HG02970 (cell line): ENCODE results near the gene TFB1M.
"Not testable (repeated sequence)": the region's sequence is repeated elsewhere in the genome, so short reads cannot be mapped to it uniquely, and the experiment has no call there.

Experiments used
- ATAC-seq: cut with Tn5 transposase; IDR thresholded peaks from one replicate; pipeline ENCODE4 v1.9.1; 2021; ENCODE audit warnings: mild to moderate bottlenecking, moderate library complexity, moderate number of reproducible peaks; ENCODE audit not compliant: unreplicated experiment, low FRiP score

Gene TFB1M

DNA sequence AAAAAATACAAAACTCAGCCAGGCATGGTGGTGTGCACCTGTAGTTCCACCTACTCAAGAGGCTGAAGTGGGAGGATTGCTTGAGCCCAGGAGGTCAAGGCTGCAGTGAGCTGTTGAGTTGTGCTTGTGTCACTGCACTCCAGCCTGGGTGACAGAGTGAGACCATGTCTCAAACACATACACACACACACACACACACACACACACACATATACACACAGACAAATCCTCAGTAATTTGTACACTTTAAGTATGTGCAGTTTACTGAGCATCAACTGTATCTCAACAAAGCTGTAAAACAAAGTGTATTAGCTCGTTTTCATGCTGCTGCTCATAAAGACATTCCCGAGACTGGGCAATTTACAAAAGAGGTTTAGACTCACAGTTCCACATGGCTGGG is 7.3 kb downstream of the TFB1M start:
- ATAC-seq = no peak

- no peak for ATAC-seq
Measured at GRCh38 chr6:155303361-155303870, 10.9 kb downstream of the TFB1M start.

DNA sequence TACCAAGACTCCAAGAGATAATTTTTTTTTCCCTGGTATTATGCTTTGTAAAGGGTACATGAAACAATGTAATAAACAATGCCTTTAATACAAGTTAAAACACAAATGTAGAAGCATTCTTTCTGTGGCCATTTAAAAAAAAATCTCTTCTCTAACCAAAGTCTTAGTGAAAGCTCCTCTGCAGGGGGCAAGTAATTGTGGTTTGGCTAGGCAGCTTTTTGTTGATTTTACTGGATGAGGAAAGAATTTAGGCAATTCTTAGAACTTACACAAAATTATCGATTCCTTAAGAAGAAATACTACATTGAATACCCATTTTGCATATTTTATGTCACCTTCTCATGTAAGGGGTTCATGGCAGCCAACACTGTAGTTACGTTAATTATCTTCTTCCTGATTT is 12.4 kb downstream of the TFB1M start:
- no peak for ATAC-seq

DNA sequence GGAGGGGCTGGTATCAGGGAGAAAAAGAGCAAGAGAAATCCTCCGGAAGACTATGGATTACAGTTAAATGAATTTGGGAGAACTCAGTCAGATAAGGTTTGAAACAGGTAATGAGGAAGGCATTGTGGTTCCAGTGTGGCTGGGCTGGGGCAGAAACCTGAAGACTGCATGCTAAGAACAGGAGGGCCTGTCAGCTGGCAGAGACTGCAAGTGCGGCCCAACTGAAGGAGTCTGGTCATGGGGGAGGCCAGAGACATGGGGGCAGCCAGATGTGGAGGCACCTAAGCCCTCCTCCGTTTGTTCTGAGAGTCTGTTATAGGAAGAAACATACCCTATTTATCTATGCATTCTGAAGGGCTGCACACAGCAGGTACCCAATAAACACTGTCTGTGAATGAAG is 16.6 kb downstream of the TFB1M start:
- ATAC-seq = no peak

GRCh38 chr6:155292711-155293110 is 21.6 kb downstream of the TFB1M start:
- no peak for ATAC-seq

DNA sequence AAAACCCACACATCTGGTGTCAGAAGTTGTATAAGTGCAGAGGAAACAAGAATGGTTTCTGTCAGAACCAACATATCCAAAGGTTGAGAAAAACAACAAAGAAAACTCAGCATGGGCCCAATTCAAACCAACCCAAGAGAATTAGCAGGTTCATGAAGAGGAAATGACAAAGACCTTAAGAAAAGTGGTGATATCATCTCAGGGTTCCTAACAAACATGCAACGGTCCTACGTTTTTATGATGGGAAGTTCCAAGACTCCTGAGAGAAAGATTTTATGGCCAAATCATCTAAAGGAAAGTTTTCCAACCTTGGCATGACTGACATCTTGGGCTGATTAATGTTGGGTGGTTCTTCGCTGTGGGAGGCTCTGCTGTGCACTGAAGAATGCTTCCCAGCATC is 23.0 kb downstream of the TFB1M start:
- no peak for ATAC-seq

DNA sequence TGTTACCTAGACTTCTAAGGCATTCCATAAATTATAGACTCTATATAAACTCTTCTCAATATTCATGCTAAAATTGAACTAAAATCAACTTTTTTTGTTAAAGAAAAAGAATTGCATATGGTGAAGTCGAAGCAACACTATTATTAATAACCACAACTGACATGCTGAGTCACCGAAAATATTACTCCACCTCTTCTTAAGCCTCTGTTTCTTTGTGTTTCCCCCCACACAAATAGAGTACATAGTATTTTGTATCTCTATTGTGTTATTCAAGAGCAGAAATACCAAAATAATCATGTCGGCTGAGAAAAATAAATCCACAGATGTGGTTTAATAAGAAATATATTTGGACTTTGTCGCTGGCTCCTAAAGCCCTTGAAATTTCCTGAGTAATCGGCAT is 23.8 kb downstream of the TFB1M start:
- ATAC-seq = no peak

- no peak for ATAC-seq
Measured at GRCh38 chr6:155287762-155288161, 26.5 kb downstream of the TFB1M start.

DNA sequence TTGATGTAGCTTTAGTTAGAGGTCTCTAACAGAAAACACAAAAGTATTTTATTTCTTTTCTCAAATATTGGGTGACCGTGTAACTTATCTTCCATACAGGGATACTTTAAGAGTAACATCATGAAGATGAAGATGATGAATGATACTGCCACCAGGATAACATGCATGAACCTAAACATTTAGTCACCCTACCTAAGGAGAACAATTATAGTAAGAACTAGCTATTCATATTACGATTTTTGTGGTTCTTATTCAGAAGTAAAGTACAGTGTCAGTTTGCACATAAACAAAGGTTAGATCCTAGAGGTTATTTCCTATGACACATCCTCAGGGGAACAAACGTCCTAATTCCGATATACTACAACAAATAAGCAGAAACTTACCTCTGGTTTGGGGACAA is 29.5 kb downstream of the TFB1M start:
- no peak for ATAC-seq

DNA sequence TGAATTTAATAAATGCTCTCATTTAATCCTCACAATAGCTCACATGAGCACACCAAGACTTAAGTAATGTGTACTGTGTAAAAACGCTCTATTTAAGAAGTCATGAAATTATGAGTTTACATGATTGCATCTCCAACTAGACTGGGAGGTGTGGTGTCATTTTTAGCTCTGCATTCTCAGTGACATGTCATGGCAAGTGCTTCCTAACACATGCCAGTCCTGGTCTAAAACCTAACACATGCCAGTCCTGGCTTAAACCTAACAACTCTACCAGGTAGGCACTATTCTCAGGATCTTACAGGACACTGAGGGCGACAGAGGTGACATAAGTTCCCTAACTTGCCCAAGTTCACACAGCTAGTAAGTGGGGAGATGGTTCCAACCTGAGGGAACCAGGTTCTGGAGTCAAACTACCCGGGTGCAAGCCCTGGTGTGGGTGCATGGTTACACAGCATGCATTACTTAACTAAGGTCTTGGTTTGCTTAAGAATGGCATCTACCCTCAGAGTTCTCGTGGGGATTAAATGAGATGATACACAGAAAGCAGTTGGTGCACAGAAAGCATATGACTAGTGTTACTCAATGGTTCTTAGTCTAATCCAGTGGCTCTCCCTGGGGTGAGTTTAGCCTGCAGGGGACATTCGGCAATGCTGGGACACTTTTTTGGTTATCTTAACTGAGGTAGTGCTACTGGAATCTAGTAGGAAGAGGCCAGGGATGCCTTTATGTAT is 35.8 kb downstream of the TFB1M start:
- no peak for ATAC-seq

- ATAC-seq = no peak
Measured at GRCh38 chr6:155276638-155277037, 37.6 kb downstream of the TFB1M start.

- no peak for ATAC-seq
Measured at GRCh38 chr6:155275808-155276480, 38.3 kb downstream of the TFB1M start.

DNA sequence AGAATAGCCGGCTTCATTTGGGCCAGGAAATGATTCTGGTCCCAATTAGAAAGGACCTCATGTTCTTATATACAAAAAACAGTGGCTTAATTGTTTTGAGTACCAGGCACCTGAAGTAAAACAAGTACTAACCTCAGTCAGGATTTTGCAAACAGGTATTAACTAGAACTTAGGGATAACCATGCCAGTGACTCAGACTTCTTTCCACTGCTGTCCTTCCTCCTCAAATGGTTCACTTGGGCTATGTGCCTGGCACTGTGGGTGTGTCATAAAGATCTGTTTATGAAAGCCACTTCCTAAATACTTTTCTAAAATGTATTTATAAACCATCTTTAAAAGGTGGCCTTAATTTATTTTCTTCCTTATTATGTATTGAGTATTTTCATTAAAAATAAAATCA is 39.8 kb downstream of the TFB1M start:
- ATAC-seq = no peak

DNA sequence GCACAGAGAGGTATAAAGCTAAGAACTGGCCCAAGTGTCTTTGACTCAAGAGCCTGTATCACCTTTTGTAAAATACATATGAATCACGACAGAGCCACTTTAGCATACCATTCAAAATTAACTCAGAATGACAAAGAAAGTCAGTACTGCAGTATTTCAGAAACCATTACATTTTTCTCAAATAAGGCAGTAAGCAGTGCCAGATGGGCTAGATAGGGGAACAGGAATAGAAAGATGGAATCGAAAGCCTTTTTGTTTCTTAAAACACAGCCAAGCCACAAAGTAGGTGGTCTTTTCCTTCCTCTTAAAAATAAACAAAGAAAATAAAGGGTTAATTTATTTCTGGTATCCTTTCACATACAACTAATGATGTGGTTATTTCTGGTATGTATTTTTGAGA is 40.2 kb downstream of the TFB1M start:
- no peak for ATAC-seq

- no peak for ATAC-seq
Measured at GRCh38 chr6:155273431-155273830, 40.9 kb downstream of the TFB1M start.

DNA sequence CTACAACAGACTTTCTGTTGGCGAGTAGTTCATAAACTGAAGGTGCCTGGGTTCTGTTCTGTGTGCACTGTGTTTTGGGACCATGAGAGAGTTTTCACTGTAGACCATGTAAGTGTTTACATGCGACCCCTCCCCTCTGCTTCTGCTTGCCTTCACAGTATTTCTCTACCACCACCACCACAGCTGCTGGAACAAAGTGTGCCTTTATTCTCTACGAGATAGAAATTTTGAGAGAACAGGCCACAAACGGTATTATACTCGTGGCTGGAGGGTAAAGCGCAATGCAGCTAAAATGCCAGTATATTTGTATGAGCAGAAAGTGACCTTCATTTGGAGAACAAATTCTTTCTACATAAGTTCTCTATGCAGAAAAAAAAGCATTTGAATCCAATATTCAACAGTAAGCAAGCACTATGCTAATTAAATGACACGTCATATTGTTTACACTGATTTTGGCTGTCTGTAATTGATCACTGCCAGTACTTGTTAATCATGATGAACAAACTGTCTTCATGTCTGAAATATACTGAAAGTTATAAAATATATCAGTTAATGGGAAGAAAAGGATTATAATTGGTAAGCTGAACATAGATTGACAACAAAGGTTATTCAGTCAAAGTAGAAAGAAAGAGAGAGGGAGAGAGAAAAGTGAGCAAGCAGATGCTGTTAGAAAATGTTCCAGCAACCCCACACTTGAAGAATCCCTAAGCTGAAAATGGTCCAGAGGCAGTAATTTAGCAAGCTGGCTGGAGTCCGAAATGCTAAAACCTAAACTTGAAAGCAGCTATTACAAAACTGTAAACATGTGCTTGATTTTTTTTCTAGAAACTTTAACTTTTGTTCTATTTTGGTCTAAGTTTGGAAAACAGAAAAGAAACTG is 41.7 kb downstream of the TFB1M start:
- no peak for ATAC-seq

- ATAC-seq = no peak
Measured at GRCh38 chr6:155271145-155271544, 43.1 kb downstream of the TFB1M start.

- ATAC-seq = no peak
Measured at GRCh38 chr6:155270561-155271091, 43.7 kb downstream of the TFB1M start.

GRCh38 chr6:155269765-155270164 is 44.5 kb downstream of the TFB1M start:
- ATAC-seq = no peak

DNA sequence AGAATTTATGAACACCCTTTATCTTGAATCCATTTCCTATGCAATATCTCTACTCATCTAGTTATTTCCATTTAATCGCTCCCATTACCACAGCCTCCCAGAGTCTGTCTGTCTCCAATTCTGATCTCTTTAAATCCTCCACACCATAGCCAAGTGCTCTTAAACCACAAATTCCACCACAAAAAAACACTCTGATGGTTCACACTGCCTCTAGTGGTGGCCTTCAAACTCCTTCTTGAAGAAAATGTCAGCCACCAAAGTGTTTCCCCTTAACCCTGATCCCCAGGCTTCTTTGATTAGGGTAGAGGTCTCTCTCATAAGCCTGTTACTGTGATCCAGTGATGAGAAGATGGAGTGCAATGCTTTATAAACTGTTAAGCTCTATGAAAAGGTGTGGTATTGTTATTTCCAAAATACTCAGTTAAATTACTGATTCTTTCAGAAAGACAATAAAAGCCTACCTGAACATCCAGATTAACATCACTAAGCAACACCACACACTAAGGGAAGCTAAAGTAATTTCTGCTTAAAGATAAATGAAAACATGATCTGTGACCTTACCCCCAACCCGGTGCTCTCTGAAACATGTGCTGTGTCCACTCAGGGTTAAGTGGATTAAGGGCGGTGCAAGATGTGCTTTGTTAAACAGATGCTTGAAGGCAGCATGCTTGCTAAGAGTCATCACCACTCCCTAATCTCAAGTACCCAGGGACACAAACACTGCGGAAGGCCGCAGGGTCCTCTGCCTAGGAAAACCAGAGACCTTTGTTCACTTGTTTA is 46.0 kb downstream of the TFB1M start:
- ATAC-seq = not testable (repeated sequence)
